Tibial nerve (tissue), 4 donors: ENCODE data around the gene VEZF1. TPM values are rescaled to one million over a fixed set of nuclear protein-coding genes. Genes with fewer than 3 reads are reported as not detected.

Experiments
- DNase-seq, 2 donors: peaks; one replicate each; pipeline ENCODE4 v3.0.0-alpha.2; 2019; ENCODE audit warnings: low spot score in 2 of 2
- H3K27ac ChIP-seq, 4 donors: fragments of 200-600 bp; sonication (generic) in 3 of 4; one replicate each; pipeline ENCODE4 v1.5.1; 2017 to 2019; ENCODE audit warnings: mild to moderate bottlenecking in 1 of 4
- H3K27me3 ChIP-seq, 2 donors: fragments of 200-600 bp; sonication (generic) in 1 of 2; one replicate each; pipeline versions ENCODE4 v1.5.1 to v1.6.0; 2017 to 2019
- H3K36me3 ChIP-seq, 3 donors: fragments of 200-600 bp; sonication (generic); one replicate each; pipeline ENCODE4 v1.5.1; 2018 to 2019
- H3K4me1 ChIP-seq, 4 donors: fragments of 200-600 bp; sonication (generic) in 3 of 4; one replicate each; pipeline ENCODE4 v1.5.1; 2017 to 2019
- H3K4me3 ChIP-seq, 4 donors: fragments of 200-600 bp; sonication (generic) in 3 of 4; one replicate each; pipeline ENCODE4 v1.5.1; 2017 to 2019; ENCODE audit warnings: mild to moderate bottlenecking in 1 of 4, moderate library complexity in 1 of 4
- H3K9me3 ChIP-seq, 4 donors: fragments of 200-600 bp; sonication (generic) in 3 of 4; one replicate each; pipeline ENCODE4 v1.5.1; 2017 to 2019
- EP300 ChIP-seq, 2 donors: sonication (generic); formaldehyde crosslinking; IDR thresholded peaks; one replicate each; pipeline ENCODE4 v1.6.1; 2017; ENCODE audit warnings: antibody characterized with exemption in 2 of 2, mild to moderate bottlenecking in 1 of 2
- POLR2A ChIP-seq, 2 donors: fragments of 450-650 bp; IDR thresholded peaks; one replicate each; pipeline ENCODE4 v1.6.1; 2017; ENCODE audit warnings: antibody characterized with exemption in 2 of 2, mild to moderate bottlenecking in 2 of 2, moderate library complexity in 2 of 2
- WGBS, 2 donors: methylation state at CpG; one replicate each; pipeline ENCODE4 v1.1.5; 2018; 5-methylcytosine and 5-hydroxymethylcytosine counted together
- total RNA-seq, 4 donors: library from RNA; depleted of rRNA; stranded (reverse); fragments of >200 nt; gene quantifications; one replicate each; pipeline ENCODE4 v1.1.0, GENCODE V29; 2016
- TF ChIP-seq, protein P1 (sequence below), 5 experiments: fragments of 200-600 bp in 3 of 5; fragments of 450-650 bp in 2 of 5; sonication (generic) in 3 of 5; IDR thresholded peaks; one replicate each; pipeline ENCODE4 v1.5.1; 2016 to 2019; ENCODE audit warnings: antibody characterized with exemption in 5 of 5, mild to moderate bottlenecking in 3 of 5, moderate library complexity in 2 of 5

The VEZF1 gene
- total RNA-seq, 4 donors from 2014 or later, result 42.3 to 66.0 (median 48.3) TPM

DNA sequence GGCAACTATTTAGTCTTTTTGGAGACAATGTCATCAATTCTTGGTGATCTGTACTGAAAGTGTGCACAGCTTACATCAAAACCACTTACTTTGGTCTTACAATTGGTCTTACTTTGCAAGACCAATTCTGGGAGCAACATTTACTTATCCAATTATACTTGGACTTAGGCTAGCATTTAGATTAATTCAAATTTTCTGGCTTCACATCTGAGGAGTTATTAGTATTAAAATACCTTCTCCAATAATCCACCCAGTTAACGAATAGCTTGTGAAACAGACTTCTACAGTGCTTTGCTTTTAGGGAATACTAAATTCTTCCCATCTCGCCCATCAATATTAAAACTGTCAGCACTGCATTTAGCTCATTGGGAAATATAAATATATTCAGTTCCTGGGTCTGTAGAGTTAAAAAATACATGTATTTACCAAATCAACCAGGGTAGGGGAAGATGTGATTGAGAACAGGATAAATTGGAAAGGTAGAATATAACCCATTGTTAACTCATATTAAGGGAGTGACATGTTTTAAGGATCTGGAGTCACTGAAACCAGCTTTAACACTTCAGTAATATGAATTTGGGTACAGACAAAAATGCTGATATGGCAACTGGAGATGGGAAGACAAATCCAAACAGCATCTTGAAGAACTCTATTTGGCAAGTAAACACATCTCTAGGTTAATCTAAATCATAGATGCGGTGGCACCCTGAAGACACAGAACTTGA is 9.2 kb upstream of the VEZF1 start:
- H3K36me3 ChIP-seq, result peaks cover 0 to 32% (median under 1%) of the 10 kb centered on the region in 3 donors
- no peak for DNase-seq
- H3K4me3 ChIP-seq, result no peak overlapping the region
- H3K4me1 ChIP-seq, result peaks cover 0 to 42% (median 17%) of the 10 kb centered on the region in 4 donors
- H3K9me3 ChIP-seq, result no peaks in the 10 kb centered on the region
- WGBS, 2 donors, result 92% methylated on average over 3 of the region's 3 CpGs
- H3K27ac ChIP-seq, result no peak overlapping the region
- no peaks in the 10 kb centered on the region for H3K27me3 ChIP-seq
- TF ChIP-seq POLR2A (IDR thresholded peaks at IDR 0.05), result no peak
- TF ChIP-seq EP300 (IDR thresholded peaks at IDR 0.05), result no peak
- TF ChIP-seq, protein P1, sequence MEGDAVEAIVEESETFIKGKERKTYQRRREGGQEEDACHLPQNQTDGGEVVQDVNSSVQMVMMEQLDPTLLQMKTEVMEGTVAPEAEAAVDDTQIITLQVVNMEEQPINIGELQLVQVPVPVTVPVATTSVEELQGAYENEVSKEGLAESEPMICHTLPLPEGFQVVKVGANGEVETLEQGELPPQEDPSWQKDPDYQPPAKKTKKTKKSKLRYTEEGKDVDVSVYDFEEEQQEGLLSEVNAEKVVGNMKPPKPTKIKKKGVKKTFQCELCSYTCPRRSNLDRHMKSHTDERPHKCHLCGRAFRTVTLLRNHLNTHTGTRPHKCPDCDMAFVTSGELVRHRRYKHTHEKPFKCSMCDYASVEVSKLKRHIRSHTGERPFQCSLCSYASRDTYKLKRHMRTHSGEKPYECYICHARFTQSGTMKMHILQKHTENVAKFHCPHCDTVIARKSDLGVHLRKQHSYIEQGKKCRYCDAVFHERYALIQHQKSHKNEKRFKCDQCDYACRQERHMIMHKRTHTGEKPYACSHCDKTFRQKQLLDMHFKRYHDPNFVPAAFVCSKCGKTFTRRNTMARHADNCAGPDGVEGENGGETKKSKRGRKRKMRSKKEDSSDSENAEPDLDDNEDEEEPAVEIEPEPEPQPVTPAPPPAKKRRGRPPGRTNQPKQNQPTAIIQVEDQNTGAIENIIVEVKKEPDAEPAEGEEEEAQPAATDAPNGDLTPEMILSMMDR (IDR thresholded peaks at IDR 0.05), result no peak

DNA sequence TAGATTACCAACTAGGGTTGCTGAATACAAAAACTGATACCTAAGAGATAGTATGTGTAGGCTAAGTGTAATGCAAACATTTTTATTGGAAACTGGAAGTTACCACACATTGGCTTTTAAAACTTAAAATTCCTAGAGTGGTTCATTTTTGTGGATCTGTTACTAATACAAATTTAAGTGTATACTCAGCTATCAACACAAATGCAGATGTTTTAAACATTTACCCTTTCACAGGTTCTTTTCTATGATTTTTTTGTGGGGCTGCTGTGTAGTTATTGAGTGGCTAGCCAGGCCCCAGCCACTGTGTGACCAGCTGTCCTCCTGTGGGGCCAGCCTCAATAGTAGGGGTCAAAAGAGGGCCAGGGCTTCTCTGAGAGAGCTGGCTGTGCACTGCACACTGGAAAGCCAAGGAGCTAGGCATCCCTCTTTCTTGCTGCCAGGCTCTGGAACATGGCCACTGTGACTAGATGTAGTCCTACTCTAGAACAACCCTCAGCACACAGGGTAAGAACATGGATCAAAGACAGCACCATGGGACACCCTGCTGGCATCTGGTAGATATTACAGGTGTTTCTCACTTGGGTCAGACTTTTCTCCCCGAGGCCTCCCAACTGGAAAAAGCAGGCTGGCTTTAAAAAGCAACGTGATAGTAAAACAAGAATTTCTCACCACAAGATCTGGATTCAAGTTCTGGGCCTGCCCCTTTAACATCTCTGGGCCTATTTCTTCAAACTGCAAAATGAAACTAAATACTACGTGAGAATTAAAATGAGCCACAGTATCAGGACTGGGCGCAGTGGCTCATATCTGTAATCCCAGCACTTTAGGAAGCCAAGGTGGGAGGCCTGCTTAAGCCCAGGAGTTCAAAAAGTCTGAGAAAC is 7.3 kb upstream of the VEZF1 start:
- TF ChIP-seq, protein P1 (IDR thresholded peaks at IDR 0.05), result peak; percentile 54 to 82 (median 58)
- no peak for TF ChIP-seq POLR2A (IDR thresholded peaks at IDR 0.05)
- TF ChIP-seq EP300 (IDR thresholded peaks at IDR 0.05), result peak in 1 of 2 donors; percentile 19
- peaks cover 0 to 41% (median 17%) of the 10 kb centered on the region in 4 donors for H3K4me1 ChIP-seq
- no peak overlapping the region for H3K4me3 ChIP-seq
- WGBS, 2 donors, result 30 to 35% methylated on average over 4 of the region's 4 CpGs
- H3K27me3 ChIP-seq, result no peaks in the 10 kb centered on the region
- H3K27ac ChIP-seq, result peak overlapping the region; percentile 23 to 73 (median 64)
- no peaks in the 10 kb centered on the region for H3K9me3 ChIP-seq
- peak in 1 of 2 donors; percentile 61 for DNase-seq
- H3K36me3 ChIP-seq, result peaks cover 0 to 23% (median 0%) of the 10 kb centered on the region in 3 donors

DNA sequence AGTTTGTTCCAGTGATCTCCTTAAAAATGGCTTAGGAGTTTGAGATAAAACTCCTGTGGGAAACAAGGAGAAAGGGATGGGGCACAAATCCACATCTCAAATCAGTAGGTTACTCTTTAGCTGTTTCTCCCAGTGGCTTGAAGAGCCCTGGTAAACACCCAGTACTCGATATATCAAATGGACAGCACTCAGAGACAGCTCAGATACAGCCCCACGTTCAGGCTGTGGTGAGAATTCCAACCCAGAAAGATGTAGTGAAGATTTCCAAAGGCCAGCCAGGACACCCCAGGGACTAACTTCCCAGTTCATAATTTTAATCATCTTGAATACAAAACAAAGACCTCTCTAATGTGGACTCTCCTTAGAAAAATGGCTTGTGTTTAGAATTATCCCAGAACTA is 6.4 kb upstream of the VEZF1 start:
- WGBS, 2 donors, result 14 to 23% methylated on average over 2 of the region's 2 CpGs
- Histone ChIP-seq H3K4me1 (peaks cover 0 to 45% (median 17%) of the 10 kb centered on the region in 4 donors), H3K9me3 (no peaks in the 10 kb centered on the region), H3K4me3 (no peak overlapping the region), H3K36me3 (peaks cover 0 to 19% (median 0%) of the 10 kb centered on the region in 3 donors), H3K27me3 (no peaks in the 10 kb centered on the region), H3K27ac (peak overlapping the region in 3 of 4 donors; percentile 57 to 73 (median 72))
- no peak for DNase-seq
- no peak for TF ChIP-seq EP300 (IDR thresholded peaks at IDR 0.05)
- TF ChIP-seq POLR2A (IDR thresholded peaks at IDR 0.05), result no peak

DNA sequence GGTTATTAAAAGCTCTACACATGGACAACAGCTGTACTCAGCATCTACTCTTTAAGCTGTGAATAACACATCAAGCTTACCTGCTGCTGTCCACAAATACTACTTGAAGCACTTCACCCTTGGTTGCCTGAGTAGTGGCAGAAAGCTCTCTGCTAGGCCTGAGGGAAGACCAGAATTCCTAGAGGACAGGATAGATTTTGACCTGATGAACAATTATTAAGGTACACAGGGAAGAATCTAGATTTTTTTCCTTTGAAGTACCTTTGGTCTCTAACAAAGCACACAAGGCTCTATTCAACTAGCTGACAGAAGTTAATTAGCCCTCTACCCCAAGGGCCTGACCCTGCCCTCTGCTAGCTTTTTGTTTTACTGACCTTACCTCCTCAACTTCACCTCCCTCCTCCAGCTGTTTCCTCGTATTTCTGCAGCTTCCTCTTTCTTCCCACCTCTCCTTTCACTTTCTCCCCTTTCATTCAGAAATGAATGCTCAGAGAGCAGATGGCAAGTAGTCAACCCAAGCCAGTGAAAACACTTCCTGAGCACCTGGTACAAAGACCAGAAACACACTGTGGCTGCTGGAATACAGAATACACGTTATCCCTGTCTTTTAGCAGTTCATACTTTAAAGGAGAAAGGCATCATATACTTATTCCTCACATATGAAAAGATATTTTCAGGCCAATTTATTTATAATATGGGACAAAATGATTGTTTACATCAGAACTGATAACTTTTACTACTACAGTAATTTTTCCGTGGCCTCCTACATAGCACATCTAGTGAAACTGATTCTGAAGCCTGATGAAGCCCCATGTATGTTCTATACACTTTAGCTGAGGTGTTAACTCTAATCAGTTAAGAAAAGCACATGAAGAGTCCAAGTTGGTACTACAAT is 5.7 kb upstream of the VEZF1 start:
- TF ChIP-seq, protein P1 (IDR thresholded peaks at IDR 0.05), result no peak
- 36 to 37% methylated on average over 3 of the region's 3 CpGs for WGBS, 2 donors
- no peak for DNase-seq
- Histone ChIP-seq H3K4me3 (no peak overlapping the region), H3K4me1 (peaks cover 0 to 52% (median 22%) of the 10 kb centered on the region in 4 donors), H3K9me3 (no peaks in the 10 kb centered on the region), H3K36me3 (peaks cover 0 to 19% (median 0%) of the 10 kb centered on the region in 3 donors), H3K27ac (peak overlapping the region in 2 of 4 donors; percentile 72 to 73), H3K27me3 (no peaks in the 10 kb centered on the region)

DNA sequence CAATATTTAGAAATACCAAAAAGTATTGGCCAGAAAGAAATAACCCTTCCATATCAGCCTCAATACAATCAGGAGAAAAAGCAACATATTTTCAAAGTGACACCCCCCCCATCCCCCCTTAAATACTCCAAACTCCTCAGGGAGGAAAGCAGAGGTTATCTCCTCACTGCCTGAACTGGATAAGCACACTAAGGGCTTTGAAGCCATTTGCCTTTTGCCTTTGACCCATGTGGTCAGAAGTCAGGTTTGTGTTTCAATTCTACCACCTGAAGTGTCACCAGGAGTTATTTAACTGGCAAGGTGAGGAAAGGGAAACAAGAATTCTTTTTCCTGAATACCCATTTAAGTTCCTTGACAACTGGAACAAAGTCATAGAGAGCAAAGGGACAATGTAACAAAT is 3.5 kb upstream of the VEZF1 start:
- Histone ChIP-seq H3K27ac (no peak overlapping the region), H3K36me3 (peaks cover 0 to 2% (median 0%) of the 10 kb centered on the region in 3 donors), H3K27me3 (no peaks in the 10 kb centered on the region), H3K9me3 (no peaks in the 10 kb centered on the region), H3K4me3 (no peak overlapping the region), H3K4me1 (peaks cover 0 to 55% (median 25%) of the 10 kb centered on the region in 4 donors)
- no peak for DNase-seq
- TF ChIP-seq POLR2A (IDR thresholded peaks at IDR 0.05), result no peak
- TF ChIP-seq, protein P1 (IDR thresholded peaks at IDR 0.05), result no peak
- no peak for TF ChIP-seq EP300 (IDR thresholded peaks at IDR 0.05)
